T1000 (cell line): ENCODE results near the gene FOXJ3.

Experiments
- DNase-seq: peaks from one replicate; lab custom pipeline; 2025; ENCODE audit warnings: mixed read lengths; lab: John Stamatoyannopoulos, UW

The FOXJ3 gene

DNA sequence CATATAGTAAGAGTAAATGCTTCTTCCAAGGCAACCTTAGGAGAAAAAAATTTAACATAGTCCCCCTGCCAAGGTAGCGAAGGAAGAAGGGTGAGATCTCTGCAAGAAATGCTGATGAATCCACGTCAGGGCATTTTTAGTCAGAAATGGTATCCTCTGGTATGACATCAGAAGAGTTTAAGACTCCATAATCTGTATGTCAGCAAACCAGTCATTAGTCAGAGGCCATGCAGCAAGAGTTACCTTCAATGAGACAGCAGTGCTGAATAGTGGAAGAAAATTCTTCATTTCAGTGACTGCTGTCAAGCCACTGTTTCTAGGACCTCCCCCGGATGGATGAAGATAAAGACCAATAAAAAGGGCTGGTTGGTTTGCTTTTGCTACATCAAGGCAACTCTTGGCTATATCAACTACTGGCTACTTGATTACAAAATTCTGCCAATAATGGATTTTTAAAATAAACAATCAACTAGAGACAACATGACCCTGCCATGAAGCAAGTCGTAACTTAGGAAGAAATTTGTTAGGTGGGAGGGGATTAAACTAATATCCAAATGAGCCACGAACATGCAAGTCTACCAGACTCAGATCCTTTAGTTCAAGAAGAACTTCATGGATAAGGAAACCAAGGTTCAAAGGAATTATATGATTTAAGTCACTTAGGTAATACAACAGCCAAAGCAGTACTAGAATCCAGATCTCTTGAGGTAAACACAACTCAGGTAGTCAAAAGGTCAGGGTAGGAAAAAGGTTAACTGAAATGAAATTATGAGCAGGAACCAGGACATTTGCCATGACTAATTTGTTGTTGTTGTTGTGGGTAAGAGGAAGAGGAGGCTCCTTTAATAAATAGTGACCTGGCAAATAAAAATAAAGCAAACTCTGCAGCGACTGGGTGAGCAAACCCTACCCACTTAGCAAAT lies 144.8 kb downstream of the FOXJ3 start:
- no peak for DNase-seq

- DNase-seq: no peak
These were observed 148.9 kb downstream of the FOXJ3 start for GRCh38 chr1:42186152-42186551.

DNA sequence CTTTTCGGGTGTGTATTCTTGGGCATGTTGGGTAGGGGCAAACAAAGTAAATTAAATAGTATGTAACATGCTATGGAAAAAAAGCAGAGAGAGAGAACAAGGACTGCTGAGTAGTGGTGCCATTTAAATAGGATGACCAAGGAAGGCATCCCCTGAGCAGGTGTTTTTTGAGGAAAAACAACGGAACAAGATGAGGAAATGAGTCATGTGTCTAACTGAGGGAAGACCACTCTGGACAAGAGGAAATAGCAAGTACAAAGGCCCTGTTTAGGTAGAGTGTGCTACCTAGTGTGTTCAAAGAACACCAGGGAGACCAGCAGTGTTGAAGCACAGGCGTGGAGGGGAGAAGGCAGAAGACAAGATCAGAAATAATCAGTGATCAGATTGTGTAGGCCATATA lies 150.4 kb downstream of the FOXJ3 start:
- no peak for DNase-seq

DNA sequence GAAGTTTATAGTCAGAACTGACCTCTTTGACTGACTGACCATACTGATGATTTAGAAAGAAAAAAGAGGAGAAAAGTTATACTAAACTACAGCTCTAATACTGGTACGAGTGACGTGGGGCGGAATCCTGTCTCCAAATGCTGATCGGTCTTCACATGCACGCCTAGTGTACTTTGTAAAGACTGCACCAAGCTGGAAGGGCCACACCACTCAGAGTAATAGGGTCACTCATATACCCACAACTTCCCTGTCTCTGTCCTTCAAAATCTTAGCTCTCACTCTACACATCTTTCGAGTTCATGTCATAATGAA lies 151.1 kb downstream of the FOXJ3 start:
- no peak for DNase-seq

- no peak for DNase-seq
These were observed 151.7 kb downstream of the FOXJ3 start for GRCh38 chr1:42183210-42183956.

DNA sequence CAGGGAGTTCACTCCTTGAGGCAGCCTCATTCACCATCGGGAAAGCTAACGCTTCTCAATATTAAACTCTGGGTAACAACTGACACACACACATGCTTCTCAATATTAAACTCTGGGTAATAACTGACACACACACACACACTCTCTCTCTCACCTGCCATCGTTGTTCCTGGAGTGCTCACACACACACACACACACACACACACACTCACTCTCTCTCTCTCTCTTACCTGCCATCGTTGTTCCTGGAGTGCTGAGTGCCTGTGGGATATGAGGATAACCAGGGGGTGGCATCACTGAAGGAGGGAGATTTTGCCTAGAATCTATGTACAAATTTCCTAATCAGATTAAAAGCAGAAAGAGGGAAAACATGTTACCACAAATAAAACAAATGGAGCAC lies 153.3 kb downstream of the FOXJ3 start:
- DNase-seq: no peak

DNA sequence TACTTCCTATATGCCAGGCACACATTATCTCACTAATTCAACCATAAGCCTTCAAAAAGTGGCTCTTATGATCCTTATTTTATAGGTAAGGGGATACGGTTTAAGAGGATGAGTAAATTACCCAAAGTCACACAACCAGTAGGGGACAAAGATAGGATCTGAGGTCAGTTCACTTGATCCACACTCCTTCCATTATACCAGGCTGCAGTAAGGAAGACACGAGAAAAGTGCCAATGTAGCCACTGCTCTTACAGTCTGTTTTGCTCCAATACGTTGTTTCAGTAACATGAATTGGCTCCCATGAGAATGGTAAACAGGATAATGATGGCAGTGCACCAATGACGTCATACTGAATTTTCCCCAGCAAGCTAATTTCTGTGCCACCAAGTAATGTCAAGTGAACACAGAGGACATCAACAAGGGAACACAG lies 155.1 kb downstream of the FOXJ3 start:
- DNase-seq: no peak

DNA sequence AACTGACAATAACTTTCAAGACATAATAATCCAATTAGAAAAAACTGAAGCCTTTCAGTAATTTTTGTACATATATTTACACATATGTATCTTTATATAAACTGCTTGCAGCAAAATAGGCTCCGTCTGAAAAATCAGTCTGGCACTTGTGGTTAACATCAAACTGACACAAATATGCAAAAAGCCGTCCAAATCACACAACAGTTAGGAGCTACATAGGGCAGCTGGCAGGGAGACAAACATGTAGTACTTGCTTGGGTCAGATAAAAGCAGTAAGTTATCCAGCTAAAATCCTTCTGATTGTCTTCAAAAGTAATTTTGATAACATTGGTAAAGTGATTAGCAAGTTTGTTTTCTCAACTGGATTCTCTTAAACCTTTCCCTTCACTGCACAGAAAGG lies 155.8 kb downstream of the FOXJ3 start:
- DNase-seq: no peak

GRCh38 chr1:42178249-42178648 lies 156.8 kb downstream of the FOXJ3 start:
- DNase-seq: no peak

DNA sequence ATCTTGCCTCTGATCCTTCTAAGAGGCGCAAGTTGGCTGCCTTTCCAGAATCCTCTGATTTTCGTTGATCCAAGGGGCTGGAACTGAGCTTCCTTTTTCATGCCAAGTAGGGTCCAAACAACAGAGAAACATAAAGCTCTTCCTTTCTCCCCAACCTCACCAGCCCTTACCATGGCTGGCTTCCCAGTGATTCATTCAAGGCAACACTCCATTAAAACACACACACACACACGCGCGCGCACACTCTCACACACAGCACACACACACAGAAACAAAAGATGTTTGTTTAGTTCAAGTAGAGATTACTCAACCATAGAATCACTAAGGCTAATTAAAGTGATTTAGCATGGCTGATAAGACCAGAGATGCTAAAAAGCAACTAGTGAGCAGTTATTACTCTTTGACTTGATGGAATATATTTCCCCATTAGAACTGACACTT lies 157.5 kb downstream of the FOXJ3 start:
- DNase-seq: no peak

GRCh38 chr1:42176902-42177519 lies 158.0 kb downstream of the FOXJ3 start:
- DNase-seq: no peak

- no peak for DNase-seq
These were observed 159.6 kb downstream of the FOXJ3 start for GRCh38 chr1:42175314-42176054.

GRCh38 chr1:42173961-42174735 lies 160.9 kb downstream of the FOXJ3 start:
- no peak for DNase-seq

- peak; percentile 38 for DNase-seq
These were observed 161.7 kb downstream of the FOXJ3 start for GRCh38 chr1:42173155-42173933.

GRCh38 chr1:42172381-42173133 lies 162.5 kb downstream of the FOXJ3 start:
- no peak for DNase-seq

DNA sequence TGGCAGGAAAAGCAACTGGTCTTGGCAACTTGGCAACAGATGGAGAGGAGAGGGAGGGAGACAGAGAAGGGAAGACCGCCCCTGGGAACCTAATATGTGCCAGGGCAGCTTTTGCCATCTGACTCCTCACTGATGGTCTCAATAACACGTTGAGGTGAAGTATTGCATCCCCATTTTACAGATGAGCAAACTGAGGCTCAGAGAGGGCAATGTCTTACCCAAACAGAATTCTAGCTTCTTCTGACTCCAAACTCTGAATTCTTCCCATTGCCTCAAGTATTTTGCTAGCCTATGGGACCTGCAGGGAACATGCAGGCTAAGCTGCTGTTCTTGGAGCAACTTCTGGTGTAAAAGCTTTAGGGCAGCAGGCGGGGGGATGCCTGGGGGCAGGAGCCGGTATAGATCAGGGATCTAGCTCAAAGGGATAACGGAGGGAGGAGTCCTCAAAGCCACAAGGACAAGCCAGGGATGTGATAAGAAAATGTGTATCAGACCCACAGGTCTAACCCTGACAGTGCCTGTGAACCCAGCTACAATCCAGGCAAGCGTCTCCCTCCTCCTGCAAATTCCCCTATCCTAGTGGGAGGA lies 163.3 kb downstream of the FOXJ3 start:
- no peak for DNase-seq

- no peak for DNase-seq
These were observed 164.0 kb downstream of the FOXJ3 start for GRCh38 chr1:42170779-42171621.

GRCh38 chr1:42168763-42169162 lies 166.3 kb downstream of the FOXJ3 start:
- no peak for DNase-seq

GRCh38 chr1:42168391-42168670 lies 166.7 kb downstream of the FOXJ3 start:
- no peak for DNase-seq
